Activated naive CD4-positive, alpha-beta T cell treated with anti-CD3 and anti-CD28 coated beads, Interleukin-2, amount 50 U/mL, for 24 hours (primary cell): Measurements from ENCODE around the gene GALNT8.

ENCODE experiments used
- H3K27ac Mint-ChIP-seq: one replicate; pipeline ENCODE4 v1.8.0; 2021; ENCODE audit warnings: mild to moderate bottlenecking, mixed read lengths
- H3K27me3 Mint-ChIP-seq: one replicate; pipeline ENCODE4 v1.8.0; 2021; ENCODE audit warnings: mixed read lengths
- H3K36me3 Mint-ChIP-seq: one replicate; pipeline ENCODE4 v1.8.0; 2021; ENCODE audit warnings: mixed read lengths
- H3K4me1 Mint-ChIP-seq: one replicate; pipeline ENCODE4 v1.8.0; 2021; ENCODE audit warnings: mixed read lengths
- H3K4me3 Mint-ChIP-seq: one replicate; pipeline ENCODE4 v1.8.0; 2021; ENCODE audit warnings: mild to moderate bottlenecking, mixed read lengths
- H3K9me3 Mint-ChIP-seq: one replicate; pipeline ENCODE4 v1.8.0; 2021; ENCODE audit warnings: mixed read lengths

Gene GALNT8

DNA sequence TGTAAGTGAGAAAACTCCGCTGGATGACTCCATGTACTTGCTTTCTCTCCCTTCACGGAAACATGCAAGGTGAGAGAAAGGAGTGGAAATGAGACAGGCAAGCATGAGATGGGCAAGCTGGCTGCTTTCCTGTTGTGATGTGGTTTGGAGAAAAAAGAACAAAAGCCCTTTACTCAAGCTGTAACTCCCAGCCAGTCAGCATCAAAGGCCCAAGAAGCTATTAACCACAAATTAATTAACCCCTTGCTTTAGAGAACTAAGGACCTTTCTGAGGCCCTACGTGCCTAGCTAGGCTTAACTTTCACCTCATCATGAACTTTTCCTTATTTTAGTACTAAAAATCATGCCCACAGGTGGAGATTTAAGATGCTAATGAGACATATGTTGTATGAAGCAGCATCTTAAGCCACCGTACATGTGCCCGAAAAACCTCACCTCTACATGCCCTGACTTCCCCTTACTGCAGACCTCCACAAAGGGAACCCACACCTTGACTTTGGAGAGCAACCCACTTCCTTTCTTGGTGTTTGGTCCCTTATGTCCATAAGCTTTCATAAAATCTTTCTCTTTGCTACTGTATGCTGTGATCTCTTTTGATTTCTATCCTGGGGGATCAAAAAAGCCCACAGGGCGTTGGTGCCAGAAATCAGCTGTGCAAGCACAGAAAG lies 87.0 kb downstream of the GALNT8 start:
- Mint-ChIP-seq H3K27ac (no peak overlapping the region), H3K4me3 (no peak overlapping the region), H3K27me3 (peaks cover 21% of the 10 kb centered on the region), H3K4me1 (peaks cover 37% of the 10 kb centered on the region), H3K9me3 (no peaks in the 10 kb centered on the region), H3K36me3 (no peaks in the 10 kb centered on the region)

GRCh38 chr12:4807813-4808212 lies 87.6 kb downstream of the GALNT8 start:
- no peak overlapping the region for H3K27ac Mint-ChIP-seq
- peaks cover 37% of the 10 kb centered on the region for H3K4me1 Mint-ChIP-seq
- H3K9me3 Mint-ChIP-seq = no peaks in the 10 kb centered on the region
- peaks cover 21% of the 10 kb centered on the region for H3K27me3 Mint-ChIP-seq
- H3K36me3 Mint-ChIP-seq = no peaks in the 10 kb centered on the region
- H3K4me3 Mint-ChIP-seq = no peak overlapping the region

GRCh38 chr12:4809013-4809448 lies 88.8 kb downstream of the GALNT8 start:
- H3K4me3 Mint-ChIP-seq = no peak overlapping the region
- H3K4me1 Mint-ChIP-seq = peaks cover 37% of the 10 kb centered on the region
- H3K36me3 Mint-ChIP-seq = no peaks in the 10 kb centered on the region
- H3K27me3 Mint-ChIP-seq = peaks cover 20% of the 10 kb centered on the region
- no peaks in the 10 kb centered on the region for H3K9me3 Mint-ChIP-seq
- no peak overlapping the region for H3K27ac Mint-ChIP-seq

DNA sequence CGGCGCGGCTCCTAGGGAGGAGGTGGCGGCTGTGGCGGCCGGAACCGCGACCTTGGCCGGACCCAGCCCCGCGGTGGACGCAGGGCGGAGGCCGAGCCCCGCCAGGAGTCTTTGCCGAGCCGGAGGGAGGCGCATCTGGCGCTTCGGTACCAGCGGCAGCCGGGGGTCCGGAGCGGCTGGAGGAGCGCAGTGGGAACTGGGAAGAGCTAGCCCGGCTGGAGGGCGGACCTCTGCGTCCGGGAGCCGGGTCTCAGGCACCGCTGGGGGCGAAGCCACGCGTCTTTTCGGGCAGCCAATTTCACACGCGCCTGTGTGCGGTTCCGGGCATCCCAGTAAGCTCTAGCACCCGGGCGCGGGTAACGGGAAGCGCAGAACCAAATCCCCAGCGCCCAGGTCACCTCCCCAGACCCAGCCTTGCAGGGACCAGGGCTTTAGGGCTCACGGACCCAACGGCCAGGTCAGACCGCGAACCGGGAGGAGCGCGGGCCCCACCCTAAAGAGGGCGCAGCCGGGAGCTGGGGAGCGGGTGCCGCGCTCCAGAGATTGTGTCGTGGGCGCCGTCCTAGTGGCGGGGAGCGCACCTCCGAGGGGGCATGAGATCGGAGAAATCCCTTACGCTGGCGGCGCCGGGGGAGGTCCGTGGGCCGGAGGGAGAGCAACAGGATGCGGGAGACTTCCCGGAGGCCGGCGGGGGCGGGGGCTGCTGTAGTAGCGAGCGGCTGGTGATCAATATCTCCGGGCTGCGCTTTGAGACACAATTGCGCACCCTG lies 89.4 kb downstream of the GALNT8 start:
- Mint-ChIP-seq H3K27me3 (peaks cover 20% of the 10 kb centered on the region), H3K27ac (no peak overlapping the region), H3K4me3 (no peak overlapping the region), H3K4me1 (peaks cover 37% of the 10 kb centered on the region), H3K36me3 (no peaks in the 10 kb centered on the region), H3K9me3 (no peaks in the 10 kb centered on the region)

DNA sequence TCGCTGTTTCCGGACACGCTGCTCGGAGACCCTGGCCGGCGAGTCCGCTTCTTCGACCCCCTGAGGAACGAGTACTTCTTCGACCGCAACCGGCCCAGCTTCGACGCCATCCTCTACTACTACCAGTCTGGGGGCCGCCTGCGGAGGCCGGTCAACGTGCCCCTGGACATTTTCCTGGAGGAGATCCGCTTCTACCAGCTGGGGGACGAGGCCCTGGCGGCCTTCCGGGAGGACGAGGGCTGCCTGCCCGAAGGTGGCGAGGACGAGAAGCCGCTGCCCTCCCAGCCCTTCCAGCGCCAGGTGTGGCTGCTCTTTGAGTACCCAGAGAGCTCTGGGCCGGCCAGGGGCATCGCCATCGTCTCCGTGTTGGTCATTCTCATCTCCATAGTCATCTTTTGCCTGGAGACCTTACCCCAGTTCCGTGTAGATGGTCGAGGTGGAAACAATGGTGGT lies 90.0 kb downstream of the GALNT8 start:
- no peak overlapping the region for H3K27ac Mint-ChIP-seq
- H3K27me3 Mint-ChIP-seq = peaks cover 22% of the 10 kb centered on the region
- H3K36me3 Mint-ChIP-seq = no peaks in the 10 kb centered on the region

DNA sequence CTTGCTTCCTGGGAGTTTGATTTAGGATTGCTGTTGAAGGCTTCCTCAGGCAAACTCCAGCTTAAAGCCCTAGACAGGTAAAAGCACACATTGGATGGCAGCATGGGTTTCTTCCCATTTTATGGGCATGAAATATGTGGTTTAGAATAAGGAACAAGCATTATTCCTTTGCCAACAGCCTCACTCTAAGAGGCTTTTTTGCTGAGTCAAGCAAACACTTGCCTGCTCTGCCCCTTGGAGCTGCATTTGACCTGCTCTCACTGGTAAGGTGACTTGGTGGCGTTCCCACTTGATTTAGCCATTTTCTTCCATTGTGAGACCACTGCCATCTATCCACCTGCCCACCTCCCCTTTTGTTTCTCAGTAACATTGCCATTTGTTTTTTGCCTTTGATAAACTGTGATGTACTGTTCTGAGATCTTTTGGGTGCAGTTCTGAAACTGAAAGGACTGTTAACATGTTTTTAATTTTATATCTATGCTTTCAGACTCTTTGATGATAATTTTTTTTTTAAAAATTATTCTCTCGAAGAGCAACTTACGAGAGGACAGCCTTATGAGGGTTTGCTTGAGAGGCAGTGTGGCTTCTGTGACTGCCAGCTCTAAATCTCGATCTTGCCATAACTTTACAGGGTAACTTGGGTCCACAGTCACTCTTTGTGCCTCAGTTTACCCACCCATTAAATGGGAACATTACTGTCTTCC lies 92.6 kb downstream of the GALNT8 start:
- Mint-ChIP-seq H3K9me3 (no peaks in the 10 kb centered on the region), H3K4me1 (peaks cover 31% of the 10 kb centered on the region), H3K27ac (no peak overlapping the region), H3K36me3 (no peaks in the 10 kb centered on the region), H3K4me3 (no peak overlapping the region), H3K27me3 (peaks cover 19% of the 10 kb centered on the region)

More for the DNA sequence above, 90.0 kb downstream of the GALNT8 start:
- Mint-ChIP-seq H3K4me1 (peaks cover 37% of the 10 kb centered on the region), H3K9me3 (no peaks in the 10 kb centered on the region), H3K4me3 (no peak overlapping the region)

DNA sequence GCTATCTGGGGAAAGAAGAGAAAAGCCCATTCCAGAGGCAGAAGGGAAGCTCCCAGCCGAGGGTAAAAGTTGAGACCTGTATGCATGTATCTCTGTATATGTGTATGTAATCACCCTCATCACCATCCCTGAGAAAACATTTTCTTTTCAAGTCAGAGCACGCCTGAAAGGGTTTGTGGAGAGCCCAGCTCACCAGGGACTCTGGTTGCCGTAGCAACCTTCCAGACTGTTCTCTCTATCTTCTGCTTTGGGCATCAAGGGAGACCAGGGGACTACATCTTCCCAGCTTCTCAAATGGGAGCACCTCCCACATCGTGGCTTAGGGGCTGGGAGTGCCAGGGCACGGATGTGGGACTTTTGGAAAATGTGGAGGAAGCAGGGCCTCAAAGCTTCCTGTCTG lies 93.5 kb downstream of the GALNT8 start:
- Mint-ChIP-seq H3K36me3 (no peaks in the 10 kb centered on the region), H3K4me3 (no peak overlapping the region), H3K9me3 (no peaks in the 10 kb centered on the region), H3K27me3 (peaks cover 17% of the 10 kb centered on the region), H3K4me1 (peaks cover 30% of the 10 kb centered on the region), H3K27ac (no peak overlapping the region)

DNA sequence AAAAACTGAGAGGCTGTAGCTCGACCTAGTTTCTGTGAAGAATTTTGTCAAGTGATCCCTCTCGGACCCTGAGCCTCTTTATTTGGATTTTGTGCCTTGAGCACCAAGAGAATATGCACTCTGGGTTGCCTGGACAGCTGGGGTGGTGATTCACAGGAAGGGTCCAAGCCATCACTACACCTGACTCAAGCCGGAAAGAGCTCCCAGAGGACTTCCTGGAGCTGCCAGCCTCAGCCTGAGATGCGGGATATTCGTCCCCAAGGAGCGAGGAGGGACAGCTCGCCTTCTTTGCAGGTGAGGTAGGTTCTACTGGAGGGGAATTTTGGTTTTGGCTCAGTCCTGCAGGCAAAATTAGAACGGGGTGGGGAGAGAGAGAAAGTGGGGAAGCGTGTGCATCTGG lies 94.3 kb downstream of the GALNT8 start:
- H3K27ac Mint-ChIP-seq = no peak overlapping the region
- peaks cover 15% of the 10 kb centered on the region for H3K27me3 Mint-ChIP-seq
- H3K4me1 Mint-ChIP-seq = peaks cover 28% of the 10 kb centered on the region
- H3K4me3 Mint-ChIP-seq = no peak overlapping the region
- no peaks in the 10 kb centered on the region for H3K9me3 Mint-ChIP-seq
- no peaks in the 10 kb centered on the region for H3K36me3 Mint-ChIP-seq

DNA sequence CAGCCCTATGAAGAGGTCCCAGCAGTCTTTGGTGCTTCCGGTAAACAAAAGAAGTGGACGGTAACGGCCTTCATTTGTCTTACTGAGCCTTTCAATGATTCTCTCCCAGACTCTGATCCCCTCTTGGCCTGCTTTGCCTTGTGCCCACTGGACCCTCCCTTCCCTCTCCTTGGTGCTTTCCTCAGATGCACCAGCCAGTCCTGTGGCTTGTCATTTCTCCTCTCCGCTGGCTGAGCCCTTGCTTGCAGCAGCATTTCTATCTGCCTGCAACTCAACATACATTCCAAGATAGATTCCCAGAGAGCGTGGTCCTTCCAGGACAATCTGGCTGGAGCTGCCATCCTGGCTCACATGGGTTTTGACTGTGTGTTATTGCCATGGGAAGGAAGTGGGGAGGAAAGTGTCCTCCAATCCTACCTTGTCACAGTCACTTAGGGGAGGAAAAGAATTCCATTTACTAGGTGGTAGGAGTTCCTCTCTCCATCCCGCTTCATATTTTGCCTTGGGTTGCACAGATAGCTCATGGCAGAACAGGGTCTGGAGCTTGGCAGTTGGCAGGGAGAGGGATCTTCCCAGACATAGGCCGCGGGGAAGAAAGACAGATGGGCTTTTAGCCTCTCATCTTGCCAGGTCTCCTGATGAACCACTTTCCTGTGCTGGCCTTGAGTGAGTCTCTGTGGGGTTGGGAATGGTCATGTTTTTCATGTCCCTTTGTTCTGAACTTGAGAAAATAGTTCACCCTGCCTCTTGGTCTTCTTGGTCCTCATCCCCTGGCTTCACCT lies 96.7 kb downstream of the GALNT8 start:
- H3K36me3 Mint-ChIP-seq = no peaks in the 10 kb centered on the region
- no peak overlapping the region for H3K4me3 Mint-ChIP-seq
- H3K27ac Mint-ChIP-seq = no peak overlapping the region
- H3K9me3 Mint-ChIP-seq = no peaks in the 10 kb centered on the region
- peaks cover 3% of the 10 kb centered on the region for H3K27me3 Mint-ChIP-seq
- peaks cover 15% of the 10 kb centered on the region for H3K4me1 Mint-ChIP-seq

DNA sequence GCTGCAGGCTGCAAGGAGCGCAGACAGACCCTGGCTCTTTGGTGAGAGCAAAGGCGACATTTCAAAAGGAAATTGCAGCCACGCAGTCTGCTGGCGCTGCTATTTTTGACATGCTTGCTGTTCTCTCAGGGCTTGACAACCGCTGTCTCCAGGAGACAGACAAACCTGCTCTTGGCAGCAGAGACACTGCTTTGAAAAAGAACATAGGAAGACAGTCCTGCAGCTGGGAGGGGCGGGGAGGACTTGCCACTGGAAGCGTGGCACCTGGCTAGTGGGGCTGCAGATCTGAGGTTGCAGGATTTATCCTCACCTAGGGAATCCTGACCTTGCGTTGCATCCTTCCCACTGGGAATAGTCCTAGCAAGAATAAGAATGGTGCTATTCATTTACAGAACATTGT lies 97.7 kb downstream of the GALNT8 start:
- H3K4me3 Mint-ChIP-seq = no peak overlapping the region
- H3K9me3 Mint-ChIP-seq = no peaks in the 10 kb centered on the region
- H3K27me3 Mint-ChIP-seq = peaks cover 3% of the 10 kb centered on the region
- no peaks in the 10 kb centered on the region for H3K36me3 Mint-ChIP-seq
- H3K27ac Mint-ChIP-seq = no peak overlapping the region
- peaks cover 15% of the 10 kb centered on the region for H3K4me1 Mint-ChIP-seq

DNA sequence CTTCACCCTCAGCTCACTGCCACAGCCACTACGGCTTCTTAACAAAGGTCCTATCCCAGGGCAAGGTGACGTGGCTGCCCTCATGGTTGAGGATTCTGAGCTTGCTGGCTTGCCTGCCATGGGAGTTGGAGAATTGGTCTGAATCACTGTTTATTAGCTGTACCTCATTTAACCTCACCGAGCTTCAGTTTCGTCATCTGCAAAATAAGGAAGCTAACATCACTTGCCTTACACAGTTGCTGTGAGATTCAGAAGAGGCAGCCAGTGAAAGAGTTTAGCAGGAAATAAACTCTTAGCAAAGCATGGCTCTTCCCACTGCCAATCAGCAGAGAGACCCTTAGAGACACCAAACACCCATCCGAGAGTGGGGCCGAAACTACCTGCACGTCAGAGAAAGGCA lies 99.5 kb downstream of the GALNT8 start:
- H3K4me1 Mint-ChIP-seq = peaks cover 21% of the 10 kb centered on the region
- H3K27ac Mint-ChIP-seq = no peak overlapping the region

DNA sequence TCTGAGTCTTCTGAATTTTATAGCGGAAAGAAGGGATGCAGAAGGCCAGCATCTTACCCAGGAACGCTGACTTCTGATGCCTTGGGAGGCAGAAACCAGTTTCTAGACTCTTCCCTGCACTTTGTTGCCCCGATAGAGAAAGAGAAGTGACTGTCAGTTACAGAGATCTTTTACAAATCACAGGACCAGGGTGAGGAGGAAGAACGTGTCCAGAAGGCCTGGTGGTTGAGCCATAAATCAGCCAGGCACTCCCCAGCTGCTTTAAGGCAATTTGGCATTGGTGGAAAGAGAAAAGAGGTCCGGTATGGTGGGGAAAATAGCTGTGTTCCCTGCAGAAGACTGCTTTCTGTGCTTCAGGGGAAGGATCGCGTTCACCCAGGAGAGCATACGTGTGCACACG lies 100.8 kb downstream of the GALNT8 start:
- no peak overlapping the region for H3K27ac Mint-ChIP-seq

More for the DNA sequence above, 99.5 kb downstream of the GALNT8 start:
- Mint-ChIP-seq H3K36me3 (no peaks in the 10 kb centered on the region), H3K4me3 (no peak overlapping the region), H3K9me3 (no peaks in the 10 kb centered on the region), H3K27me3 (peaks cover 3% of the 10 kb centered on the region)

More for the DNA sequence above, 100.8 kb downstream of the GALNT8 start:
- peaks cover 34% of the 10 kb centered on the region for H3K4me1 Mint-ChIP-seq
- H3K9me3 Mint-ChIP-seq = no peaks in the 10 kb centered on the region
- H3K27me3 Mint-ChIP-seq = no peaks in the 10 kb centered on the region
- no peaks in the 10 kb centered on the region for H3K36me3 Mint-ChIP-seq
- H3K4me3 Mint-ChIP-seq = no peak overlapping the region
